K562 (cell line): ENCODE results near the gene TXNRD2. TPM values are rescaled to one million over a fixed set of nuclear protein-coding genes. Genes with fewer than 3 reads are reported as not detected.

Experiments
- AFF4 ChIP-seq: sonication (generic); formaldehyde crosslinking; IDR thresholded peaks from 2 replicates; pipeline ENCODE4 v1.8.0; 2023; ENCODE audit warnings: mild to moderate bottlenecking, missing genetic modification reagents
- GATAD2B ChIP-seq: fragments of 450-650 bp; IDR thresholded peaks from 2 replicates; pipeline ENCODE4 v1.6.1; 2017; ENCODE audit warnings: mild to moderate bottlenecking, borderline replicate concordance
- HBP1 ChIP-seq: fragments of 450-650 bp; formaldehyde crosslinking; IDR thresholded peaks from 2 replicates; pipeline ENCODE4 v1.4.0; 2022; ENCODE audit warnings: missing genetic modification characterization
- HOMEZ ChIP-seq: fragments of 250-450 bp; sonication (Bioruptor Pico); IDR thresholded peaks from 2 replicates; pipeline ENCODE4 v1.4.0; 2020; ENCODE audit warnings: mild to moderate bottlenecking, moderate library complexity
- KAT7 ChIP-seq: sonication (generic); formaldehyde crosslinking; IDR thresholded peaks from 2 replicates; pipeline ENCODE4 v1.8.0; 2022; ENCODE audit warnings: missing genetic modification reagents, mild to moderate bottlenecking, borderline replicate concordance
- KDM5B ChIP-seq: fragments of 200-600 bp; sonication (generic); IDR thresholded peaks from 2 replicates; pipeline ENCODE4 v1.6.1; 2012; ENCODE audit warnings: low read depth, mild to moderate bottlenecking, moderate library complexity, low read length, control low read depth, inconsistent platforms; ENCODE audit not compliant: insufficient replicate concordance
- MTF1 ChIP-seq: fragments of 250-450 bp; sonication (Bioruptor Pico); IDR thresholded peaks from 2 replicates; pipeline ENCODE4 v1.9.0; 2021; ENCODE audit warnings: moderate library complexity, mild to moderate bottlenecking, inconsistent platforms, borderline replicate concordance
- PHB2 ChIP-seq: fragments of 450-650 bp; IDR thresholded peaks from 2 replicates; pipeline ENCODE4 v1.6.1; 2017; ENCODE audit warnings: low read depth
- RBM25 ChIP-seq: fragments of 200-400 bp; formaldehyde crosslinking; IDR thresholded peaks from 2 replicates; pipeline ENCODE4 v1.6.1; 2018; ENCODE audit warnings: low read length, low read depth, moderate library complexity; ENCODE audit not compliant: severe bottlenecking
- SMAD4 ChIP-seq: fragments of 250-450 bp; sonication (Bioruptor Pico); conservative IDR thresholded peaks from 2 replicates; pipeline ENCODE4 v1.8.0; 2021; ENCODE audit warnings: inconsistent platforms, mild to moderate bottlenecking, moderate library complexity
- ZNF143 ChIP-seq: sonication (generic); formaldehyde crosslinking; IDR thresholded peaks from 2 replicates; pipeline ENCODE4 v1.9.0; 2022; ENCODE audit warnings: mild to moderate bottlenecking, missing genetic modification reagents
- ZNF316 ChIP-seq: fragments of 450-650 bp; IDR thresholded peaks from 2 replicates; pipeline ENCODE4 v1.6.1; 2016
- polyA plus RNA-seq, 8 experiments: library from polyadenylated mRNA; depleted of rRNA in 4 of 8; stranded (reverse) in 5 of 8; unstranded in 3 of 8; fragments of >200 nt; fragmentation: Nextera tagmentation in 2 of 8; fragmentation: Illumina TruSeq in 1 of 8; extraction: Ambion mirVana in 2 of 8; extraction: Trizol in 1 of 8; gene quantifications; 2 replicates each; pipeline versions ENCODE4 v1.2.1 to v1.2.3, GENCODE V29; 2011 to 2014; ENCODE audit warnings: inconsistent platforms in 1 of 8, missing spikeins in 1 of 8
- total RNA-seq, 7 experiments: library from RNA; depleted of rRNA in 6 of 7; stranded (reverse); fragments of >200 nt in 6 of 7; fragmentation: Illumina TruSeq in 2 of 7; extraction: Trizol in 2 of 7; gene quantifications; 2 replicates each; pipeline versions ENCODE4 v1.2.1 to v1.2.3, GENCODE V29; 2011 to 2021; ENCODE audit warnings: low replicate concordance in 1 of 7

TXNRD2 gene
- total and polyA plus RNA-seq, 9 of the 15 experiments (the other 6 are each of a cell fraction or from before 2014, with no cell fraction given), result 3.3 to 80.2 (median 49.4) TPM

GRCh38 chr22:19918332-19919106 is 23.1 kb downstream of the TXNRD2 start (continued):
- TF ChIP-seq HBP1 (CRISPR knock-in tag) (no peak), HOMEZ (CRISPR knock-in tag) (no peak), SMAD4 (CRISPR knock-in tag) (no peak), PHB2 (no peak), MTF1 (CRISPR knock-in tag) (no peak), AFF4 (CRISPR knock-in tag) (no peak), RBM25 (no peak), ZNF316 (no peak), ZNF143 (CRISPR knock-in tag) (no peak), KAT7 (CRISPR knock-in tag) (no peak), GATAD2B (no peak), KDM5B (no peak)
